Fibroblast of skin of scalp (primary cell): ENCODE data around the gene RPS6KL1.
A peak's percentile ranks its signal among the peaks of the same experiment; 100 is the strongest.

Source experiments
- DNase-seq: peaks from one replicate; pipeline ENCODE4 v3.0.0-alpha.2; 2013

The RPS6KL1 gene

DNA sequence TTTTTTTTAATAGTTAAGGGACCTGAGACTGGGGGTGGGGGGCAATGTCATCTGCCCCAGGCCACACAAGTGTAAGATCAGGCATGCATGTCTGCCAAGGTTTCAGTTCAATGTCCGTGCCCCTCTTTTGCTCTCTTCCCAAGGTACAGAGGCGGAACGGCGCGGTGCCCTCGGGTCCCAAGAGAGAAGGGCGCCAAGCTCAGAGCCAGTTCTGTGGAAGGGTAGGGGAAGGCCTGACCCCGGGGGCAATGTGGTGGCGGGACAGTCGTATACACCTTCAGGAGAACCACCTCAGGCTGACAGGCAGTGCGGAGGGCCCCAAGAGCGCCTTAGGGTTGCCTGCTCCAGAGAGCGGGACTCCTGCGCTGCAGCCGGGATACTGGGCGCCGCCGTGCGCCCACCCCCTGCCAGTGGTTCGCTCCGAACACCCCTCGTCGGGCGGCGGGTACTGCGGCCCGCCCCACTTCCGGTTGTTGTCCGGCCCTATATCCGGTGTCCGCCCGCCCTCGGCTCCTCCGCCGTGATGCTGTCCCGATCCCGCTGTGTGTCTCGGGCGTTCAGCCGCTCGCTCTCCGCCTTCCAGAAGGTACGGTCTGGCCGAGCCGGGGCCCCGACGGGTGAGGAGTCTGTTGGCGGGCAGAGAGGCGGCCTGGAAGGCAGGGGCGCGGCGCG lies 41.5 kb downstream of the RPS6KL1 start, which contains the start of gene DLST:
Gene DLST, plus strand, starts transcription at position 486 of the 672 bp plus-strand sequence. Its CDS starts 38 bp downstream, at position 524.
- DNase-seq: peak; percentile 88

DNA sequence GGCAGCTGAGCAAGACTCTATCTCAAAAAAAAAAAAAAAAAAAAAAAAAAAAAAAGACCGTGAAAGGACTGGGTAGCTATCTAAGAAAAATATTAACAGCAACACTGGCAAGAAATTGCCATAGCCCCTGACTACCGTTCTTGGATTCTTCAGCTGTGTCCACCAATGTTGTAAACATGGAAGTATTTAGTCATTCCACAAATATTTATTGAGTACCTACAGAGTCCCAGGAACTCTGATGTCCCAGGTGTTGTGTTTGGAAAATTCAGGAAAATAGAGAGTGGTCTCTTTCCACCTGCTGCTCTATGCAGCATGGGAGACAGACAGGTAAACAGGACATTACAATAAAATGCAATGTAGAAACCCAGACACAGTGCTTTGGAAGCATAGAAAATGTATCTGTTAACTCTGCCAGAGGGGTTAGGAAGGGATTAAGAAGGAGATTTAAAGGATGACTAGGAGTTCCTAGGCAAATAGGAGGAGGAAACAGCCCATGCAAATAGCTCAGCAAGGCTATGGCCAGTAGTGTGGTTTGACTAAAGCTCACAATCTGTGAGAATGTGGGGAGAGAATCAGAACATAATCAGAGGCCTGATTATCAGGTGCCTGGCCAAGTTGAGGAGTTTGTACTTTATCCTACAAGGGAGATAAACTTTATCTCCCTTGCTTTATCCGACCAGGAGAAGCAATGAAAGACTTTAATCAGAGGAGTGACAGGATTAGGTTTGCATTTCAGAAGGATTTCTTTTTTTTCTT lies 43.5 kb downstream of the RPS6KL1 start:
- DNase-seq: no peak

DNA sequence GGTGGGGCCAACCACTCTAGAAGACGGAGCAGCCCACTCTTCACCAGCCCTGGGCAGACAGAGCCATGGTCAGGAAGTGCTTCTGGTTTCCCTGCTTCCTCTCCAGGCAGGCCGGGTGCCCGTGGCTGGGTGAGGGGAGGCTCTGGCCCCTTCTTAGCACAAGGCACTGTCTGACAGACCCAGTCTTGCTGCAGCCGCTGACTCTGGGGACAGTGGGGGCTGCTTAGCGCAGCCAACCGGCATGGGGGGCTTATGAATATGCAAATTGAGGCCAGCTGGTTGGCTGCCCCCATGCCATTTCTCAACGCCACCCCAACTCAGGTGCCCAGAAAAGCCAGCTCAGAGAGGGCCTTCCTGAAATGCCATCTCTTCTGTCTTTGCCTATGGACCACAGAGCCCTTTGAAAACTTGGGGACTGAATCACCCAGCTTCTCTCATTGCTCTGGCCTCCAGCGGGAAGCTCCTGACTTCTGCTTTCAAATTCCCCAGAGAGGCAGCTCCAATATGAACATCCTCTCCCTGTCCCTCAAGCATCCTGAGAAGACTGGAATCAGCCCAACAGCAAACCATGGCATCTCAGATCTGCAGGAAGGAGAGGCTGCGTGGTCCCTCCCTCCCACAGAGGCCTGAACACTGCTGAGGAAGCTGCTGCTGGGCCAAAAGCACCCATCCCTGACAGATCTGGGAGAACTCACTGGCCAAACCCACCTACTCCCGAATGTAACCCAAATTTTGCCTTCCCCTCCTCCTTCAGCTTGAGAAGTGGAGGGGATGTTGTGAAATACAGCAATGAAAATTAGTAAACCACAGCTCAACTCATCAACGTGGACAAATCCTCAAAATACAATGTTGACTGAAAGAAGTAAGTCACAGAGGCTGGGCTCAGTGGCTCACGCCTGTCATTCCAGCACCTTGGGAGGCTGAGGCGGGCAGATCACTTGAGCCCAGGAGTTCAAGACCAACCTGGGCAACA lies 46.8 kb downstream of the RPS6KL1 start, which contains the start of gene PROX2:
Gene PROX2, minus strand, starts transcription at position 205 of the 973 bp plus-strand sequence. CDS start 12,311 bp downstream, outside the sequence.
- peak; percentile 81 for DNase-seq

DNA sequence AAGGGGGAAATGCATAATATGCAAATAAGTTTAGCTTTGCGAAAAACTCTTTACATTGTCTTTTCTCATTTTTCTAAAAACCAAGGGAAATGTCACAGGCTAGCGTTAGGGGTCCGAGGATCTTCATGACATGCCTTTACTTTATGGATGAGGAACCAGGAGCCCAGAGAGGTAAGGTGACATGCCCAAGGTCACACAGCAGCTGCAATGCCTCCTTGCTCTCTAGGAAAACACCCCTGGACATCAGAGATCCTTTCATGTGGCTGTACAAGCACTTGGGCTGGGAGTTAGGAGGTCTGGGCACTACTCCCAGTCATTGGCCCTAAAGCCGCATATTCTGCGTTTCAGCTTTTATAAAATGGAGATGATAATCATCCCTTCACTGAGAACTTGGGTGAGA lies 47.9 kb downstream of the RPS6KL1 start:
- DNase-seq: no peak

DNA sequence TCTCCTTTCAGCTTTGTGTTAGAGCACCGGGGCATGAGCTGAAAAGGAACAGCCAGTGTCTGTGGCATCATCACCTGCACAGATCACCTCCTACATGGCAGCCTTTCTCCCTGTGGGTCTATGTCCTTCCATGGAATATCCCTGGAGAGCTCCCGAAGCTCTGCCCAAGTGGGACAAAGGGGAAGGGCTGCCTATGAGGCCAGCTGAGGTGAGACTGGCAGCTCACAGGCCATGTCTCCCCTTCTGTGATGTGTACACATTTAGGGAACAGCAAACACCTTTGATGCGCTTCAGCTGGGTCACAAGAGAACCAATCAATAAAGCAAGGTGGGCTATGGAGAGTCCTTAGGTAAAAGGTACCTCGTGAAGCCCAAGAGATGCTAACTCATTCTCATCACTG lies 51.2 kb downstream of the RPS6KL1 start:
- DNase-seq: no peak

DNA sequence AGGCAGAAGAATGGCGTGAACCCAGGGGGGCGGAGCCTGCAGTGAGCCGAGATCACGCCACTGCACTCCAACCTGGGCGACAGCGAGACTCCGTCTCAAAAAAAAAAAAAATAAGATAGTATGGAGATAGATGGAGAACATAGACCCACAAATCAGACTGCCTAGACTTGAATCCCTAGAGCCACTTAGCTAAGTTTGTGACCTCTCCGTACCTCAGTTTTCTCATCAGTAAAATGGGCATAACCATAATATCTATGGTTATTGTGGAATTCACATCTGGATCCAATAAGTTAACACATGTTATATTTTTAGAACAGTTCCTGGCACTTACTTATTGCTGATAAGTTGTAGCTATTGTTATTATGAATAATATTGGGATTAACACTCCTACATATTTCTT lies 54.3 kb downstream of the RPS6KL1 start:
- no peak for DNase-seq

DNA sequence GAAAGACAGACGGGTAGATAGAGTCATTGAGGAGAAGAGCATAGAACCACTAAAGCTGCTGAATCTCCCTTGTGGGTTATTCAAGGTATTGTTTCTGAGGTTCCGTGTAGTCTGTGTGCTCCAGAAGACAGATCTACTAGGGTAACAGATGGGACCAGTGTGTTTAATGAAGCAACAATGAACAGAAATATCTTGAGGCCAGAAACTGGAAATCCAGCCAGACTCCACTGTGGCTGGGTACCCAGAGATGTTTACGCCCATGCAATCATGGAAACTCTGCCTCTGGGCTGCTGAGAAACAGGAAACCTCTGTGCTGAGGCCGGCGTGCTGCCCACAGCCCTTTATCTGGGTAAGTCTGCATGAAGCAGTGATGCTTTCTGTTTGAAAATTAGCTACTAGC lies 55.4 kb downstream of the RPS6KL1 start:
- no peak for DNase-seq

DNA sequence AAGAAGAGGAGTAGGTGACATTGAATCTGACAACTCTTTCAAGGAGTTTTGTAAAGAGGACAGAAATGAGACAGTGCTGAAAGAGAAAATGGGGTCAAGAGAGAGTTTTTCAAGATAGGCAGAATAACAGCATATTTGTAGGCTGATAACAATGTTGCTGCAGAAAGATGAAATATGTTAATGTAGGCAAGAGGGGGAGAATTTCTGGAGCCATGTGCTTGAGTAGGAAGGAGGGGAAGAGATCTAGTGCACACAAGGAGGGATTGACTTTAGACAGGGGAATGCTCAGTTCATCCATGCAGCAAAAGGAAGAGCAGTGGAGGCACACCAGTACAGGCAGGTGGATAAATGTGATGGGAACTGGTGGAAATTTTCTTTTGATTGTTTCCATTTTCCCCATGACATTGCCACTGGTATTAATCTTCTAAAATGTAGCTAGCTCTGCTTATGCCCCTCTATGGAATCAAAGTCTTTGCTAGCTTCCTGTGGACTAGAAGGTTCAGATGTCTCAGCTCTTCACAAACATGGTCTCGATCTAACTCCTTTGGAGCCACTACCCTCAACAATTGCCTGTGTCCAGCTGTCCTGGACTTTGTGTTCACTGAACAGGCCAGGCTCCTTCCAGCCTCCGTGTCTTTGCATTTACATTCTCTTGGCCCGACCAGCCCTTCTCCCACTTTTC lies 56.2 kb downstream of the RPS6KL1 start:
- DNase-seq: no peak

DNA sequence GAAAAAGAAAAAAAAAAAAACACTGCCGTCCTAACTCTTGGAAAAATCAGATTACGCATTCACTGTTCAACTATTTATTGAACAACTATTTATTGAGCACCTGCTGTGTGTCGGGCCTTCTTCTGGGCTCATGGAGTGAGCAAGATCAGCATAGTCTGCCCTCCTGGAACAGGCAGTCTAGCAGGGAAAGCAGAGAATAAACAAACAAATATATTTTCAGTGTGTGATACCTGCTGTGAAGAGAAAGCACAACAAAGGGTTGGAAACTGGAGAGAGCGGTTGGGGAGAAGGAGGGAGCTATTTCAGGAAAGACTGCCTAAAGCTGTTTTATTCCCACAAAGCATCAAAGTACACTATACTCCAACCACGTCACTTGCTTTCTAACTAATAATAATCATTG lies 57.9 kb downstream of the RPS6KL1 start:
- DNase-seq: no peak

DNA sequence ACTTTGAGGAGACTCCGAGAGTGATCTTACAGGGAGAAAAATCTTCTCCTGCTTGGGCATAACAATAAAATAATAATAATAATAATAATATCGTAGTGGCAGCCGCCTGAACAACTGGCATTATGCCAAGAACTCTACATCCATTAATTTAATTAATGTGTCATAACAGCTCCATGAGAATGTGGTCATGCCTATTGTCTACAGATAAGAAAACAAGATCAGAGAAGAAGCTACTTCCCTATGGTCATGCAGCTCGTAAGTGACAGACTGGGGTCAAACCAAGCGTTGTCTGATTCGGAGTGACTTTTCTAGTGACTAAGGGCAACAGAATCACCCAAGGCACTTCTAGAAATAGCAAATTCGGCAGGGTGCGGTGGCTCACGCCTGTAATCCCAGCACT lies 58.9 kb downstream of the RPS6KL1 start:
- DNase-seq: no peak

DNA sequence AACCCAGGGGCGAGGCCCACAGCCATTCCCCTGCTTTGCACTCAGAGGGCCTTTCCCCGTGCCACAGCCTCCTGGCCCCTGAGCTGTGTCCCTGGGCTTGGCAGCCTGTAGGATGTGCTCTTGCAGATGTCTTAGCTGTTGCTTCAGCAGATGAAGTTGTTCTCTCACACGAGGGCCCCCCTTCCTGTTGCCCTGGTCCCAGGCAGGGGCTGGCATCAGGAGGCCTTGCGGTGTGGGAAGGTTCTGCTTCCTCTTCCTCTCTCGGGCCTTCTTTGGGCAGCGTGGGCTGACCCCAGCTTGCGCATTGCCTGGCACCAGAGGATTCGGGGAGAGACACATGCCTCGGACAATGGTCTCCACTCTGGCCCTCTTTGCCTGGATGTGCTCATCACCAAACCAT lies 59.8 kb downstream of the RPS6KL1 start:
- DNase-seq: no peak

DNA sequence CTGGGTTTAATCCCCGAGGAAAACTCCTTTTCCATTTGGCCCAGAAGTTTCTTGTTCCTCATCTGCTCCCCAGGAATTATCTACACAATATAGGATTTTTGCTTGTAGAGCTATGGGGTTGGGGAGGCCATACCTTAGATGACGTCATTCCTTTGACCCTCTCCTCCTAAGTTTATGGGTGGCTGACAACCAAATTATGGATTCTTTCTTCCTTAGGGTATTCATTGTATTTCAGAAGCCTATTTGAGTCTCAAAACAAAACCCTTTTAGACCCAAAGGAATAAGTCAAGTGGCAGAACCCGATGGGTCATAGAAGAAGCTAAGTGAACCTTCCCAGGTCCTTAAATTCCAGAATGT lies 61.3 kb downstream of the RPS6KL1 start:
- DNase-seq: no peak

DNA sequence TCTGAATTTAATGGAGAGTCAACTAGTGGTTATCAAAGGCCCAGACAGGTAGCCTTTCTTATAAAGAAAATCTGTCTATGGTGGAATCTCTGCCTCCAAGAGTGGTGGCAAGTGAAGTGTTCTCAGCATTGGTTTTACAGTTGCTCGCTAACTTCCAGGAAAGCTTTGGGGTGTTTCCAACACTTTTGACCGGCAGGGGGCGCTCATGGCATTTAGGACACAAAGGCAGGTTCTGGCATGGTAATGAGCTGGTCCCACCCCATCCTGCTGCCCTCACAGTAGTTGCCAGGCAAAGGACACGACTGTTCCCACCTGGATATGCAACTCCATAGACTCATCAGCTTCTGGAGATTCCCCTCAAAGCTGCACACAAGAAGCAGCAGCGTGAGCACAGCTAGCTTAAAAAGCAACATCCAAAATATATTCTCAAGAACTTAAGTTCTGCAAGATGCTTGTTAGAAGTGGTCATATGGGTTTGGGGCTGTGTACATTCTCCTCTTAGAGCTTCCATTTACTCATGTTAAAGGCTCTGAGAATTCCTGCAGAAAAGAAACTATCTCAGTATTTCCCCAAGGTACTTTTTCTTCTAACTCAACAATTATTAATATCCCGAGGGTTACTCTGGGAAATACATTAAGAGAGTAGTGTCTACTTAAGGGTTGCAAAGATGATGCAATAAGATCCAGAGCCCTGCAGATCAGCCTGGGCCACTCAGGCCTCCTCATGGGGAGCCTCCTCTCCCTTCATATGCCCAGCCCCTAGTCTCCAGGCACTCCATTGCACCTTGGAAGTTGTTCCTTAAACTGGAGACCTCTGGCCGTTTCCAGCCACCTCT lies 61.9 kb downstream of the RPS6KL1 start:
- peak; percentile 87 for DNase-seq

DNA sequence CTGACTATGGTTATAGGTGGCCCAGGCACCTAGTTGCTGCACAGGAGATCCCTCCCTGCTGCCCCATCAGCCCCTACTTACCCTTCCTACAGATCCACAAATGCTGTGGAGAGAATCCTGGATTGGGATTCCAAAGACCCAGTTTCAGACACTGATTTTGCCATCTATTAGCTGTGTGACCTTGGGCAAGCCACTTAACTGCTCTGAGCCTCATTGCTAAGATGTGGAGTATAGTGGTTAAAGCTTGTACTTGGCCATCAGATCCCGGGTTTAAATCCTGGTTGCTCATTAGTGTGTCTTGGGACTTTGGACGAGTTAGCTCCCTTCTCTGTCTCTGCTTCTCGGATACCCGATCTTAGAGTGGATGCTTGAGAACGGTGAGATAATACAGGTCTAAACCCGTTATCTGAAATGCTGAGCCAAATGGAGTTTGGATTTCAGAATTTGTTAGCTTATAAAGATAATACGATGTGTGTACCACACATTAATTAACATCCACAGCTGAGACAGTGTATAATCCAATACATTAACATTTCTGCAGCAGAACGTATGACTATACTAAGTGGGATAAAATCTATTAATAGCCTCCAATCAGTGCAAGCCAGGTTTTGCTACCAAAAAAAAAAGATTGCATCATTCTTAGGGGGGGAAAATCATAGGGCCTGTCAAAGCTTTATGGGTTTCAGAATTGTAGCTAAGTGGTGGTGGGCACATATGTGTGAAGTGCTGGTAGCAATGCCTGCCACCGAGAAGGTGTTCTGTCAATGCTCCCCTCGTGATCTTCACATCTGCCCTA lies 63.1 kb downstream of the RPS6KL1 start:
- DNase-seq: peak; percentile 59

DNA sequence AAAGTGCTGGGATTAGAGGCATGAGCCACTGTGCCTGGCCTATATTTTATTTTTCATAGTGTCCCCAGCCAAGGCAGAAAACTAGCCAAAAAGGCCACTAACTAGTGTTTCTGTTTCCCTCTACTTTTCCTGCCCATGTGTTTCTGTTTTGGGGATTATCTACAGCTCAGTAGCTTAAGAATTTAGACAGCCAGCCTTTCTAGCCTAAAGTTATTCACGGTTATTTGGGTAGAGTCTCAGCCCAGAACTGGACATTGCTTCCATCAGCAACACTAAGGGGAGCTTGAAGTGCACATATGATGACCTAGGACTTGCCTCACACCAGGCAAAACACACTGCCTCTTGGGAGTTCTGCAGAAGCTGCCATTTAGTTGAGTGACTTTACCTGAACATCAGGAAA lies 65.0 kb downstream of the RPS6KL1 start:
- peak; percentile 42 for DNase-seq

DNA sequence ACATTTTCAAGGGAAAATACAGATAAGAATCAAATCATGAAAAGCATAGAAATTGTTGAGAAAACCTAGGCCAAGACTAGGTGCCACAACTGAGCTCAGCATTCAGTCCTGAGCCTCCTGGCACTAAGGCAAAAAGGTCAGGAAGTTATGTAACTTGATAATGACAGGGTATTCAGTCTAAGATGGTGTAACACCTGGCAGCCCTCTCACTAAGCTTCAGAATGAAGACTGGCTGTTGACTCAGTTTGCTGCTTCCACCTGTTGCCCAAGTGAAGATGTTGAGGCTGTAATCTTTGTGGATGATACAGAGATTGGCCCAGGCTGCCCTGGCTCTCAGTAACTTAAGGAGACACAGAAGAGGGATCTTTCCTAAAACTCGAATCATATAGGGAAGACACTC lies 66.7 kb downstream of the RPS6KL1 start:
- no peak for DNase-seq

DNA sequence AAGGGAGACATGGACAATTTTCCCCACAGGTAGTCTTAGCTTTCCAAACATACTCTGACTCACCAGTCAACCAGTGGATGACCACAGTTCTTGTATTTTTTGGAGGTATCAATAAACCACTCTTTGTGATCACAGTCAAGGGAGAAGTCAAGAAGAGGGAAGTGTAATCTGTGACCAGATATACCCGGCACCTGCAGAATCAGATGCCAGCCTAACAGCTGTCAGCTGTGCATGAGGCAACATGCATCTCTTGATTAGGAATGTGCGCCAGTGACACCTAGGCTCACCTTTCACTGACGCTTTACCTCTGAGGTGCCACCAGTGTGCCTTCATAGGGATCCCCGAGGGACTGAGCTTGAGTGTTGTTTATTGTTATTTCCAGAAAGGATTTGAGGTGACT lies 67.1 kb downstream of the RPS6KL1 start:
- no peak for DNase-seq

DNA sequence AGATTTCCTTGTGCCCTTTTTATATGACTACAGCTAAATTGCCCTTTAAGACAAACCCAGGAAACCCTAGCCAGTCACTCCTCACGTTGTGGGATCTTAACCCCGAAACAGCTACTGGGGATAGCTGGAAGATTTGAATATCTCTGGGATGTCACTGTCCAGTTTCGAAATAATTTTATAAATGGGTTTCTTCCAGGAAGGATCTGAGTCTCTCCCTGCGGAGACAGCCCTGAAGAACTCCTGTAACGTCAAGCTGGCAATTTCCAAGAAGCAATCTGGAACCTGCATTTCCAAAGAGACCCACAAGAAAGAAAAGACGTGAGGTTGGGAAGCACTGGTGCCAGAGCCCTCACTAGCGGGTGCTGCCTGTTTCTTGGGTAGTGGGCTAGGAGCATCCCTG lies 68.0 kb downstream of the RPS6KL1 start:
- no peak for DNase-seq
